ENCODE measurements around the gene CRBN. TPM values are rescaled to one million over a fixed set of nuclear protein-coding genes. Genes with fewer than 3 reads are reported as not detected.

CRBN gene
- total and polyA plus RNA-seq, 9 of the 15 experiments (the other 6 are each of a cell fraction or from before 2014, with no cell fraction given) = 40.8 to 331 (median 57.4) TPM

DNA sequence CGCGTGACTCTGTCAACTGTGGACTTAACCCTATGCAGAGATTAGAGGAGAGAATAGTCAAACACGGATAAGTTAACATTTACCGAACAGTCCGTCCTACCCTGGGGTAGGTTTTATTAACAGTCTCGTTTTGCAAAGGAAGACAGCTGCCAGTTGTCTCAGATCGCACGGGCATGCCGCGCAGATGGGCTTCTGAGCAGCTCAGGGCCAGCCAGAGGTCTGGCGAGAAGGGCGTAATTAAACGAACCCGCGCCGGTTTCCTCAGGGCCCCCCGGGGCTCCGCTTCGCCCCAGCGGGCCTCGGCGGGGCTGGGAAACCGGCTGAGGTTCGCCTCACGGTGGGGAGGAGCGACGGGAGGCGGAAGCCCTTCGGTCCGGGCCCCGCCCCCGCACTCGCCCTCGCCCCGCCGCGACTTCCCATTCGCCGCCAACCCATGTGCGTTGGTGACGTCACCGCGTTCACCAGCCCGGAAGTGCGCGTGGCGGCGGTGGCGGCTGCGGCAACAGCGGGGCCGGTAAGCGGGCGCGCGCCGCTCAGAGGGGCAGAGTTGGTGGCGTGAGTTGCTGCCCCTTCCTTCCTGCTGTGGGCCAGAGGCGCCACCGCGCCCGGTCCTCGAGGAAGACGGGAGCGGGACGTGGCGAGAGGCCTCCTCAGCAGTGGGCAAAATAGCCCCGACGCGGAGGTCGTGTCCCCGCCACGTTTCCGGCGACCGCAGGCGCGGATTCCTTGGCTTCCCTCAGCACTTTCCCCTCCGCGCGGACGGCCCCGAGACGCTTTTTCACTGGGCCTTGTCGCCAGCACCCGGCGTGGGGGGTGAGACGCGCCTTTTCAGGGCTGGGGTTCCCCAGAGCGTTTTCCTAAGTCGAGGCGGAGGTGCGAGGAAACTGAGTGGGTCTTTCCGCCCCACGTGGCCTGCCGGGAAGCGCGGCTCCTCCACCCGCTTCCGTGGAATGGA is 52.7 kb downstream of the CRBN start, which contains the start of gene TRNT1 (continued):
- peak in 1 of 2 experiments; percentile 47; a peak in 2 of 4 replicates for TF ChIP-seq FOXA3 (CRISPR knock-in tag; conservative IDR thresholded peaks at IDR 0.05 in 1 of 2, IDR thresholded peaks at IDR 0.05 in 1 of 2)
- TF ChIP-seq RBM25 (IDR thresholded peaks at IDR 0.05; ENCODE audit: low read depth, low read length, severe bottlenecking) = peak; percentile 80
- TF ChIP-seq SAP30 (IDR thresholded peaks at IDR 0.05; ENCODE audit: borderline replicate concordance, insufficient read depth, low read depth, low read length, poor library complexity, severe bottlenecking) = peak; percentile 88
- 0 out of 2 replicates have a peak, but pooled peaks have one; percentile 4 for TF ChIP-seq ZNF24 (IDR thresholded peaks at IDR 0.05)
- no peak; the same call in 1 of the 2 replicates for TF ChIP-seq ZNF589 (CRISPR knock-in tag; IDR thresholded peaks at IDR 0.05; ENCODE audit: low read depth)
- TF ChIP-seq ZC3H8 (IDR thresholded peaks at IDR 0.05) = no peak
- TF ChIP-seq BMI1 (IDR thresholded peaks at IDR 0.05; ENCODE audit: low read length) = no peak
- peak; percentile 67; the same call in 1 of the 2 replicates for TF ChIP-seq SPI1 (IDR thresholded peaks at IDR 0.05; ENCODE audit: borderline replicate concordance, low read depth, low read length)
- TF ChIP-seq, protein P1, sequence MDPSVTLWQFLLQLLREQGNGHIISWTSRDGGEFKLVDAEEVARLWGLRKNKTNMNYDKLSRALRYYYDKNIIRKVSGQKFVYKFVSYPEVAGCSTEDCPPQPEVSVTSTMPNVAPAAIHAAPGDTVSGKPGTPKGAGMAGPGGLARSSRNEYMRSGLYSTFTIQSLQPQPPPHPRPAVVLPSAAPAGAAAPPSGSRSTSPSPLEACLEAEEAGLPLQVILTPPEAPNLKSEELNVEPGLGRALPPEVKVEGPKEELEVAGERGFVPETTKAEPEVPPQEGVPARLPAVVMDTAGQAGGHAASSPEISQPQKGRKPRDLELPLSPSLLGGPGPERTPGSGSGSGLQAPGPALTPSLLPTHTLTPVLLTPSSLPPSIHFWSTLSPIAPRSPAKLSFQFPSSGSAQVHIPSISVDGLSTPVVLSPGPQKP (CRISPR knock-in tag; IDR thresholded peaks at IDR 0.05) = peak; percentile 90; the same call in 1 of the 2 replicates
- no peak for TF ChIP-seq ZKSCAN3 (CRISPR knock-in tag; IDR thresholded peaks at IDR 0.05)
- no peak; the same call in 1 of the 2 replicates for TF ChIP-seq TEAD4 (IDR thresholded peaks at IDR 0.05; ENCODE audit: low read length)
- TF ChIP-seq TEAD4 (CRISPR knock-in tag; IDR thresholded peaks at IDR 0.05; ENCODE audit: borderline replicate concordance) = peak; percentile 33; the same call in 1 of the 2 replicates
- TF ChIP-seq JUN (IDR thresholded peaks at IDR 0.05; ENCODE audit: borderline replicate concordance, low read depth, low read length) = peak; percentile 93
- TF ChIP-seq JUN (CRISPR knock-in tag; IDR thresholded peaks at IDR 0.05; ENCODE audit: borderline replicate concordance) = peak; percentile 98
- peak; percentile 72; the same call in 1 of the 2 replicates for TF ChIP-seq SNIP1 (IDR thresholded peaks at IDR 0.05; ENCODE audit: low read depth)
- TF ChIP-seq ZFP1 (CRISPR knock-in tag; IDR thresholded peaks at IDR 0.05) = 0 out of 2 replicates have a peak, but pooled peaks have one; percentile 14
- no peak for TF ChIP-seq RFX7 (CRISPR knock-in tag; IDR thresholded peaks at IDR 0.05)
- no peak for TF ChIP-seq DNMT1 (IDR thresholded peaks at IDR 0.05)
- peak; percentile 79 for TF ChIP-seq FIP1L1 (IDR thresholded peaks at IDR 0.05; ENCODE audit: low read depth, low read length, poor library complexity, severe bottlenecking)
- no peak for TF ChIP-seq ZNF347 (CRISPR knock-in tag; IDR thresholded peaks at IDR 0.05; ENCODE audit: low read depth)
- TF ChIP-seq NFRKB (IDR thresholded peaks at IDR 0.05; ENCODE audit: low read depth) = peak; percentile 63
- TF ChIP-seq ZFP91 (CRISPR knock-in tag; IDR thresholded peaks at IDR 0.05) = no peak

Data from K562 (cell line).